Upper lobe of left lung (tissue), 6 donors: ENCODE measurements around the gene ACTN4. TPM values are rescaled to one million over a fixed set of nuclear protein-coding genes. Genes with fewer than 3 reads are reported as not detected.

Experiments used
- ATAC-seq, 2 donors: fragments of 200-7000 bp; cut with Tn5 transposase; one replicate each; pipeline ENCODE4 v1.9.1; 2022; ENCODE audit warnings: mild to moderate bottlenecking in 2 of 2, moderate library complexity in 2 of 2; ENCODE audit not compliant: low FRiP score in 2 of 2
- DNase-seq, 2 donors: peaks; one replicate each; pipeline ENCODE4 v3.0.0-alpha.2; 2019 to 2020
- H3K27ac ChIP-seq, 4 donors: fragments of 200-600 bp; sonication (generic); one replicate each; pipeline ENCODE4 v1.5.1; 2016 to 2019
- H3K27me3 ChIP-seq, 4 donors: fragments of 200-600 bp; sonication (generic); one replicate each; pipeline ENCODE4 v1.5.1; 2017 to 2019
- H3K36me3 ChIP-seq, 4 donors: fragments of 200-600 bp; sonication (generic); one replicate each; pipeline ENCODE4 v1.5.1; 2016 to 2019
- H3K4me1 ChIP-seq, 4 donors: fragments of 200-600 bp; sonication (generic); one replicate each; pipeline ENCODE4 v1.5.1; 2018 to 2019
- H3K4me3 ChIP-seq, 4 donors: fragments of 200-600 bp; sonication (generic); one replicate each; pipeline ENCODE4 v1.5.1; 2017 to 2019; ENCODE audit warnings: mild to moderate bottlenecking in 2 of 4, moderate library complexity in 1 of 4
- H3K9me3 ChIP-seq, 4 donors: fragments of 200-600 bp; sonication (generic); one replicate each; pipeline ENCODE4 v1.5.1; 2018 to 2019
- EP300 ChIP-seq, 4 donors: sonication (generic); formaldehyde crosslinking; IDR thresholded peaks; one replicate each; pipeline ENCODE4 v1.5.1; 2017; ENCODE audit warnings: antibody characterized with exemption in 4 of 4, control low read depth in 2 of 4
- POLR2A ChIP-seq, 4 donors: fragments of 450-650 bp; IDR thresholded peaks; one replicate each; pipeline ENCODE4 v1.5.1; 2016 to 2017; ENCODE audit warnings: antibody characterized with exemption in 4 of 4, mild to moderate bottlenecking in 2 of 4
- POLR2AphosphoS5 ChIP-seq, 2 donors: sonication (generic); formaldehyde crosslinking; IDR thresholded peaks; one replicate each; pipeline ENCODE4 v1.5.1; 2017; ENCODE audit warnings: antibody characterized with exemption in 2 of 2
- WGBS, 2 donors: methylation state at CpG; one replicate each; pipeline ENCODE4 v1.1.5; 2017 to 2018; 5-methylcytosine and 5-hydroxymethylcytosine counted together
- total RNA-seq, 6 donors: library from RNA; depleted of rRNA in 4 of 6; stranded (reverse); fragments of >200 nt in 4 of 6; gene quantifications; one replicate each; pipeline versions ENCODE4 v1.1.0 to v1.2.1, GENCODE V29; 2016 to 2021
- TF ChIP-seq, protein P1 (sequence below), 6 experiments: fragments of 450-650 bp in 4 of 6; fragments of 200-600 bp in 2 of 6; sonication (generic) in 2 of 6; IDR thresholded peaks; one replicate each; pipeline ENCODE4 v1.5.1; 2016 to 2019; ENCODE audit warnings: antibody characterized with exemption in 6 of 6
- donor health status: DM: no; HTN: no; CAD: no; lungs with moderate emphysema.
- donor health status: DM: no; HTN: yes; CAD: no; lungs with severe emphysema.

ACTN4 gene
- total RNA-seq, 6 donors from 2014 or later = 162 to 636 (median 512) TPM

GRCh38 chr19:38655148-38655824 is 7.8 kb downstream of the ACTN4 start:
- Histone ChIP-seq H3K27me3 (no peaks in the 10 kb centered on the region), H3K4me1 (peaks cover 97 to 100% (median 98%) of the 10 kb centered on the region in 4 donors), H3K27ac (peak overlapping the region; percentile 47 to 97 (median 96)), H3K4me3 (peak overlapping the region in 1 of 4 donors; percentile 4), H3K36me3 (peaks cover 0 to 16% (median 0%) of the 10 kb centered on the region in 4 donors), H3K9me3 (no peaks in the 10 kb centered on the region)
- 37 to 44% methylated on average over 5 of the region's 5 CpGs for WGBS, 2 donors
- no peak for TF ChIP-seq POLR2AphosphoS5 (IDR thresholded peaks at IDR 0.05)
- TF ChIP-seq, protein P1, sequence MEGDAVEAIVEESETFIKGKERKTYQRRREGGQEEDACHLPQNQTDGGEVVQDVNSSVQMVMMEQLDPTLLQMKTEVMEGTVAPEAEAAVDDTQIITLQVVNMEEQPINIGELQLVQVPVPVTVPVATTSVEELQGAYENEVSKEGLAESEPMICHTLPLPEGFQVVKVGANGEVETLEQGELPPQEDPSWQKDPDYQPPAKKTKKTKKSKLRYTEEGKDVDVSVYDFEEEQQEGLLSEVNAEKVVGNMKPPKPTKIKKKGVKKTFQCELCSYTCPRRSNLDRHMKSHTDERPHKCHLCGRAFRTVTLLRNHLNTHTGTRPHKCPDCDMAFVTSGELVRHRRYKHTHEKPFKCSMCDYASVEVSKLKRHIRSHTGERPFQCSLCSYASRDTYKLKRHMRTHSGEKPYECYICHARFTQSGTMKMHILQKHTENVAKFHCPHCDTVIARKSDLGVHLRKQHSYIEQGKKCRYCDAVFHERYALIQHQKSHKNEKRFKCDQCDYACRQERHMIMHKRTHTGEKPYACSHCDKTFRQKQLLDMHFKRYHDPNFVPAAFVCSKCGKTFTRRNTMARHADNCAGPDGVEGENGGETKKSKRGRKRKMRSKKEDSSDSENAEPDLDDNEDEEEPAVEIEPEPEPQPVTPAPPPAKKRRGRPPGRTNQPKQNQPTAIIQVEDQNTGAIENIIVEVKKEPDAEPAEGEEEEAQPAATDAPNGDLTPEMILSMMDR (IDR thresholded peaks at IDR 0.05) = no peak
- TF ChIP-seq EP300 (IDR thresholded peaks at IDR 0.05) = no peak
- TF ChIP-seq POLR2A (IDR thresholded peaks at IDR 0.05) = no peak
- DNase-seq (no peak), ATAC-seq (no peak)

DNA sequence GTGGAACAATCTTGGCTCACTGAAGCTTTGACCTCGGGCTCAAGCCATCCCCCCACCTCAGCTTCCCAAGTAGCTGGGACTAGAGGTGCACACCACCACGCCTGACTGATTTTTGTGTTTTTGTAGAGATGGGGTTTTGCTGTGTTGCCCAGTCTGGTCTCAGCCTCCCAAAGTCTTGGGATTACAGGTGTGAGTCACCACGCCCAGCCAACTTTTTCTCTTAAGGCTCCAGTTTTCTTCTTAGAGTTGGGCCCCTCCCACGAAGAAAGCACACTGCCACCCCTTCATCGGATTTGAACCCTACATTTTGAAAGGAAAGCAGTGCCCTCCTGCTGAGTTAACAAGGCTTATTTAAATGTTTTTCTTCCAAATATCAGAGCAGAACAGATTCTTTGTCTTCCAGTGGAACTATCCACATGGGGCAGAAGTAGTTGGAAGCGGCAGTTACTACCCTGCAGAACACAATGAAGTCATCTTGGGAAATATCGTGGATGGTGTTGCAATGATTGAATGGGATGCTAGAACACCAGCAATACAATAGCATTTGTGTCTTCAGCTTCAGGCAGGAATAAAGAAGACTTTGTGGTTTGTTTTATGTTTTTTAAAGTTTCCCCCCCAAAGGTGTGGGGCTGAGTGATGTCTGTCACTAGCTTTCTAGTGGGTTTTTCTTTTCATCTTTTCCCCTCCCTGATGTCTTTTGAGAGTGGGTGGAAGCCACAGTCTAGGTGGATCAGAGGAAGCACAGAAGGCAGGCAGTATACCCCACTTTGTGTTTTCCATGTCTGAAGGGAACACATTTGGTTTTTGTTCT is 8.9 kb downstream of the ACTN4 start:
- Histone ChIP-seq H3K4me3 (no peak overlapping the region), H3K27me3 (no peaks in the 10 kb centered on the region), H3K4me1 (peaks cover 97 to 100% (median 98%) of the 10 kb centered on the region in 4 donors), H3K9me3 (no peaks in the 10 kb centered on the region), H3K27ac (peak overlapping the region; percentile 13 to 97 (median 92)), H3K36me3 (peaks cover 0 to 24% (median 0%) of the 10 kb centered on the region in 4 donors)
- ATAC-seq (peak in 1 of 2 donors; percentile 39), DNase-seq (no peak)
- 62 to 68% methylated on average over 7 of the region's 7 CpGs for WGBS, 2 donors
- TF ChIP-seq POLR2A (IDR thresholded peaks at IDR 0.05) (no peak), EP300 (IDR thresholded peaks at IDR 0.05) (no peak), POLR2AphosphoS5 (IDR thresholded peaks at IDR 0.05) (no peak)
- TF ChIP-seq, protein P1 (IDR thresholded peaks at IDR 0.05) = no peak

DNA sequence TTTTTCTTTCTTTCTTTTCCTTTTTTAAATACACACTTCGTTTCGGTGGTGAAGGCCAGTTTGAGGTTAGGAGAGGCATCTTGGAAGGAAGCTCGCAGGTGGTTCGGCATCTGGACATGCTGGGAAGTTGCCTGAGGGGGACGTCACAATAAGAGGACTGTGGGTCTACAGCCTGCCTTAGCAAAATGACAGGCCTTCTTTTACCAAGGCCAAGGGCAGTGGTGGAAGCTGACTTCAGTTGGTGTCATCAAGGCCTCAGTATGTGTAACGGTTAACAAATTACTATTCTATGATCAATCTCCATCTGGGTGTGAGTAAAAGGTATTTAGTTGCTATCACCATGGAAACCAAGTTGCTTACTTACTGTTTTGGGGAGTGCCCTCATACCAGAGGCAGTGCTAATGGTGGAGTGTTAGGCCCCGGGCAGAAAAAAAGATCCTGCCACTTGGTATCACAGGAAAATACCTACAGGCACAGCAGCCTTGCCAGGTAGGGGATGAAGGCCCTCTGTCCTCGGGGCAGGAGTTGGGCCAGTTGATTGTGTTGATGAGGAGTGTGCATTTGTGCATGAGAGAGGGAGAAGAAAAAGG is 10.3 kb downstream of the ACTN4 start:
- H3K36me3 ChIP-seq = peaks cover 0 to 25% (median 0%) of the 10 kb centered on the region in 4 donors
- H3K4me1 ChIP-seq = peaks cover 96 to 100% (median 98%) of the 10 kb centered on the region in 4 donors
- no peak overlapping the region for H3K4me3 ChIP-seq
- ATAC-seq (peak in 1 of 2 donors; percentile 34), DNase-seq (no peak)
- 65 to 66% methylated on average over 8 of the region's 8 CpGs for WGBS, 2 donors
- H3K27ac ChIP-seq = peak overlapping the region; percentile 87 to 97 (median 94)
- H3K9me3 ChIP-seq = no peaks in the 10 kb centered on the region
- no peaks in the 10 kb centered on the region for H3K27me3 ChIP-seq
- TF ChIP-seq, protein P1 (IDR thresholded peaks at IDR 0.05) = no peak
- TF ChIP-seq POLR2A (IDR thresholded peaks at IDR 0.05) (no peak), POLR2AphosphoS5 (IDR thresholded peaks at IDR 0.05) (no peak), EP300 (IDR thresholded peaks at IDR 0.05) (no peak)

- WGBS, 2 donors = 28 to 40% methylated on average over 12 to 14 of the region's 15 CpGs
- H3K4me3 ChIP-seq = no peak overlapping the region
- DNase-seq (peak in 1 of 2 donors; percentile 64), ATAC-seq (peak; percentile 82 to 84)
- H3K4me1 ChIP-seq = peaks cover 96 to 100% (median 98%) of the 10 kb centered on the region in 4 donors
- H3K27me3 ChIP-seq = no peaks in the 10 kb centered on the region
- H3K27ac ChIP-seq = peak overlapping the region; percentile 87 to 97 (median 94)
- TF ChIP-seq EP300 (IDR thresholded peaks at IDR 0.05) (peak in 1 of 4 donors; percentile 74), POLR2AphosphoS5 (IDR thresholded peaks at IDR 0.05) (peak; percentile 42 to 82), POLR2A (IDR thresholded peaks at IDR 0.05) (no peak)
- TF ChIP-seq, protein P1 (IDR thresholded peaks at IDR 0.05) = no peak
- peaks cover 0 to 25% (median 0%) of the 10 kb centered on the region in 4 donors for H3K36me3 ChIP-seq
- no peaks in the 10 kb centered on the region for H3K9me3 ChIP-seq
Observed at GRCh38 chr19:38658462-38659306, 11.2 kb downstream of the ACTN4 start.
